ENCODE measurements around the gene CFAP161.

GRCh38 chr15:81097116-81097889, 36.8 kb upstream of the CFAP161 start:
- TF ChIP-seq YY1 (IDR thresholded peaks at IDR 0.05; ENCODE audit: insufficient read depth, insufficient read length) = no peak
- no peak for TF ChIP-seq SUZ12 (IDR thresholded peaks at IDR 0.05; ENCODE audit: extremely low read depth, insufficient read depth, insufficient read length)
- TF ChIP-seq ZNF274 (IDR thresholded peaks at IDR 0.05; ENCODE audit: low read depth, low read length) = no peak

All from NT2/D1 (cell line).